ENCODE results near the gene CLRN2.
"Not testable (repeated sequence)": the region's sequence is repeated elsewhere in the genome, so short reads cannot be mapped to it uniquely, and the experiment has no call there.

CLRN2 gene

DNA sequence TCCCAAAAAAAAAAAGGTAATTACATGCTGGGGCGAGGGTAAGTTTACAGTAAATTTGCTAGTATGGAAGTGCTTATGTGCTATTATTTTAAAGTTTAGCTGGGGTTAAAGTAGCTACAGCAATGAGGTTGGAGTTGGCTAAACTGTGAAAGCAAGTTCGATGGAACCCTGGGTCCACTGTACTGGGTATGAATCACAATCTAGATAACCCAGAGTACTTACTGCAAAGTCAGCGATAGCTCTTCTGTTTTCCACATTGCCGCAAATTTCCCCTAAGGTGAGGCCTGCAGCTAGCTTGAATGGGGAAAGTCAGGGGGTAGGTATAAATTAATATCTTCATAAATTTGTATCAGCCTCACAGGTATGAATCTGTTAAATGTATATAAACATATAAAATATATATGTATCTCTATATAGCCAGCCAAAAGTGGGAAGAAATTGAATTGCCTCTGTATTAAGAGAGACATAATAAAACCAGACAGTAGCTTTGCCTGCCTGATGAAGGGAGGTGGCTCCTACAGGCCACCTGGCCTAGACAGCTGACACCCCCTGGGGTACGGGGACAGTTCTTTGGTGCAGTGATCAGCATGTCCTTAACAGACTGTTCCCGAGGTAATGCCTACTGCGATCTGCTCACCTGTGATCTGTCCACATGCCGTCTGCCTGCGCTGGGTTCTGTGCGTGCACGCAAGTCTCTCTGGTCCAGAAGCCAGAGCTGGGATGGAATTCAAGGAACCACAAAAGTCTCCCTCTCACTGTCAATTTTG is 30.6 kb downstream of the CLRN2 start:
- no peak for DNase-seq (ENCODE audit: low read depth, low spot score)

DNA sequence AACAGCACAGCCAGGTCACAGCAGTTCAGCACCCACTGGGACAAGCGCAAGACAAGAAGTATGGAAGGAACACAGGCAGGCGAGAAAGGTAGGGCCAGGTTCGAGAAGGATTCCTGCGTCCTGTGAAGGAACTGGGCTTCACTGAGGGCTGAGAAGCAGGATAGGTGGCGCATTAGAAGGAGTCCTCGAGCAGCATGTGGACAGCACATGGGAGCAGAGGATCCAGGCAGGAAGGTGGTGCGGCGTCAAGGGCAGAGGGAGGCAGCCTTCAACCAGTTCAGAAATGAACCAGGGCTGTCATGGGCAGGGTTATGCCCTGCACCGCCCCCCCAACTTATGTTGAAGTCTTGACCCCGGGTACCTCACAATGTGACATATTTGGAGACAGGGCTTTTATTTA is 31.3 kb downstream of the CLRN2 start:
- DNase-seq (ENCODE audit: low read depth, low spot score), result no peak

DNA sequence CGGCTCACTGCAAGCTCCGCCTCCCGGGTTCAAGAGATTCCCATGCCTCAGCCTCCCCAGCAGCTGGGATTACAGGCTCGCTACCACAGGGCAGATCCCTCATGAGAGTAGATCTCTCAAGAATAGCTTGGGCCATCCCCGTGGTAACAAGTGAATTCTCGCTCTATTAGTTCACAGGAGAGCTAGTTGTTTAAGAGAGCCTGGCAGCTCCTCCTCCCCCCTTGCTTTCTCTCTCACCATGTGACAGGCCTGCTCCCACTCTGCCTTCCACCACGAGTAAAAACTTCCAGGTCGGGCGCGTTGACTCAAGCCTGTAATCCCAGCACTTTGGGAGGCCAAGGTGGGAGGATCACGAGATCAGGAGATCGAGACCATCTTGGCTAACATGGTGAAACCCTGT is 31.7 kb downstream of the CLRN2 start:
- DNase-seq (ENCODE audit: low read depth, low spot score), result no peak

DNA sequence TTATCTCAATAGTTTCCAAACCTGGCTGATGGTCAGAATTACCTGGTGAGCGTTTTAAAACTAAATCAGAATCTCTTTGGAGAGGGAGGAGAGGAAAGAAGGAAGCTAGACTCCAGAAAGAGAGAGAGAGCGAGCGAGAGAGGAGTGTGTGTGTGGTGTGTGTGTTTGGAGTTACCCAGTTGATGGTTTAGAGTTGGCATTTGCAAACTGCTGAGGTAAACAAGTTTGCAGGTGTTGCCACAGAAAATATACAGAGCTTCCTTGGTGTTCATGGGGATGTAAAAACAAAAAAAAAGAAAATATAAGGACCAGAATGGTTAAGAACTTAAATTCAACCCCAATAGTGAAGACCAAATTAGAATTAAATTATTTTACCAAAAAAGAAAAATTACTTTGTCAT is 35.6 kb downstream of the CLRN2 start:
- no peak for DNase-seq (ENCODE audit: low read depth, low spot score)

DNA sequence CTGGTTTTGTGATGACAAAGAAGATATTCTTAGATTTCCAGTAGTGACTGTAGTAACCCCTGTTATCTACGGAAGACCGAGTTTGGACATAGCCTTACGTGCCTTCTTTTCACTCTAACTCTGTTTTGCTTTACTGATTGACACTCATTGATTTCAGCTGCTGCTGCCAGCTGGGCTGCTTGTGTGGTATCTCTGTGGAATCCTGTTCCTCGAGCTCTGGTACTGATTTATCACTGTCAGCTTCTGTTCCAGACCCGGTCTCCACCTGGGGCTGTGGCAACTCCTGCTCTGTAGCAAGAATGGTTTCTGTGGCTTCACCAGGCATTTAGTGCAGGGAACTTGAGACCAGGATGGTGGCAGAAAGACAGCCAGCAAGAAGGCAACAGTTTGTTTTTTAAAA is 37.5 kb downstream of the CLRN2 start:
- DNase-seq (ENCODE audit: low read depth, low spot score), result no peak

DNA sequence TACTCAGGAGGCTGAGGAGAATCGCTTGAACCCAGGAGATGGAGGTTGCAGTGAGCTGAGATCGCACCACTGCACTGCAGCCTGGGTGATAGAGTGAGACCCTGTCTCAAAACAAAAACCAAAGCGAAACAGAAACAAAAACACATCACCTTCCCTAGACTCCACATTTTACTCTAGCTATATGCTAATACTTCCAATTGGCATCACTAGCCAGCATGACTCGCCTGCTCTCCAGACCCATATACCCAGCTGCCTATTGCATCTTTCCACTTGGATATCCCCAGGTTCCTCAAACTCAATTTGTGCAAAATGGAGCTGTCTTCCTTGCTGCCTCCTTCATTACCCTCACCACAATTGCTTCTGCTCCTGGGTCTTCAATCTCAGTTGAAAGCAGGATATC is 39.6 kb downstream of the CLRN2 start:
- no peak for DNase-seq (ENCODE audit: low read depth, low spot score)

DNA sequence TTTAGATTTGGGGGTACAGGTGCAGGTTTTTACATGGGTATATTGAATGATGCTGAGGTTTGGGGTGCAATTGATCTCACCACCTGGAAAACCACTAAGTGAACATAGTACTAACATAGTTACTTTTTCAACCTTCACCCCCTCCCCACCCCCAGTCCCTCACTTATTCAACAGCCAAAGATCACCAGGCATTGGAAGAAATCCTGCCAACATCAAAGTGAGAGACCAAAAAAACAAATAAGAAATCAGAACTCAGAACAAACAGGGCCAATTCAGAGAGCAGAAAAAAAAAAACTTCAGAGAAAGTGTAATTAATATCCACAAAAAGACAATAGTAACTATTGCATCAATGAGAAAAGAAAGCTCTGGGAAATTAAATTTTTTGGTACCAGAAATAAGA is 41.5 kb downstream of the CLRN2 start:
- no peak for DNase-seq (ENCODE audit: low read depth, low spot score)

DNA sequence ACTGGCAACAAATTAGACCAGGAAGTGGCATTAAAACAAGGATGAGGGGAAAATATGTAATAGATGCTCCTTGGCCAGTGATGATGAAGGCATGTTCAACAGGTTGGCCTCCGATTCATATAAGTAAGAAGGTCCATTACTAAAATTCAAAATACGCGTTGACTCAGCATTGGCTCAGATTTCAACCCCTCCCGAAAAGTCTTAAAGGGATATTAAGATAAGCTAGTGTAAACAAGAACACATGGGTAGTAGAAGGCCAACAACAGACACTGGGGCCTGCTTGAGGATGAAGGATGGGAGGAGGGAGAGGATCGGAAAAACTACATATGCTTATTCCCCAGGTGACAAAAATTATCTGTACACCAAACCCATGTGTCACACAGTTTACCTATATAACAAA is 42.9 kb downstream of the CLRN2 start:
- no peak for DNase-seq (ENCODE audit: low read depth, low spot score)

DNA sequence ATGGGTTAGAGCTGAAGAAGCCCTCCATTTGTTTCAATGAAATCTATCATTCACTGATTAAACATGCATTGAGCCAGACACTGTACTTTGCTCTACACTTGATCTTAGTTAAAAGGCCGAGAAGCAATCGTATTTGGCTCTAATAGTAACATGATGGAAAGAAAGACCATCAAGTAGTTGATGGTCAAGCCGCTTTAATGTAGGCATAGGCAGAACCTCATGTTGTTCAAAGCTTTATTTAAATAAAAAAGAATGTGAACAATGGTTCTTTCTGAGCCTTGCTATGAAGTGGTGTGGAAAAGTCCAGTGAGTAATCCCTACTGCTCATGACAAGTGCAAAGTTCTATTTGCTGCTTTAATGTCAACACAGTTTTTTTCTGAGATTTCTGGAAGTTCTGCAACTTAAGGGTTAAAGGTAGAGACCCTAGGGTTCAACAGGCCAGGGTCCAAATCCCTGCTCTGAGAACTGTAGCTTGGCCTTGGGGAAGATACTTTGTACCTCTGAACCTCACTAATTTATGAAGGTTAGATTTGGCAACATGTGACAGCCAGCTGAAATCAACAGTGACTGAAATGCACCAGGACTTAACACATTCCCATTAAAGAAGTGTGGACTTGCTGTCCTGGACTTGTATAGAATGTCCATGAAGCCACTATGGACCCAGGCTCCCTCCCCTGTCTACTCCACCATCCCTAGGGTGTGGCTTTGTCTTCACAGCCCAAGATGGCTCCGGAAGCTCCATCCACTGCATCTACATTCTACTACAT is 44.2 kb downstream of the CLRN2 start:
- no peak for DNase-seq (ENCODE audit: low read depth, low spot score)

DNA sequence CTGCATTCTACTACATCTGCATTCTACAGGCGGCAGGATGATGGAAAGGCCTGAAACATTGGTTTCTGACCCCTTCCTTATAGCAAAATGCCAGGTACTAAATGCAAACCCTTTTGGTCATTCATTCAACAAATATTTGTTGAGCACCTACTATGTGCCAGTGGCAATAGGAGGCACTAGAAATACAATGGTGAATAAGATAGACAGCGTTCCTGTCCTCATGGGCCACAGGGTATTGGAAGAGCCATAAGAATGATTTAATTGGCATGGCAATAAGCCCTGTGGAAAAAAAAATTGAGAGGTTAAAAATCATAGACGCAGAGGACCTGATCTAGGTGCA is 44.7 kb downstream of the CLRN2 start:
- DNase-seq (ENCODE audit: low read depth, low spot score), result no peak

DNA sequence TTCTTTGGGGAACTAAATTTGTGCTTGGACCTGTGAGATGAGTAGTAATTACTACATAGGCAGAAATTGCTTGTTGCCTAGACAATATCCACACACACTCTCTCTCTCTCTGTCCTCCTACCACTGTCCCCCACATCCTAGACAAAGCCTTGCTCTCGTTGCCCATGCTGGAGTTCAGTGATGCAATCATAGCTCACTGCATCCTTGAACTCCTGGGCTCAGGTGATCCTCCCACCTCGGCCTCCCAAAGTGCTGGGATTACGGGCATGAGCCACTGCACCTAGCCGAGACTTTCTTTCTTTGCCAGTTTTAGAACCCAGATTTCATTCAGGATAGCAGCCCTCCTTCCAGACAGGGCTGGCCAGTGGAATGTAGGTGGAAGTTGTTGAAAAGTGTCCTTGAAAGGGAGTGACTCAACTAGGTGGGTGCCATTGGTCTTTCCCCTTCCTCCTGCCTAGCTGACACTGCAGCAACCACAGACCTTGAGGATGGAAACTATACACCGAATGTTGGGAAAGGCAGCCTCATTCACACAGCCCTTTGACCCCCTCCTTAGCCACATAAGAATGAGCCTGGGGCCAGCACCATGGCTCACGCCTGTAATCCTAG is 45.2 kb downstream of the CLRN2 start:
- DNase-seq (ENCODE audit: low read depth, low spot score), result no peak

DNA sequence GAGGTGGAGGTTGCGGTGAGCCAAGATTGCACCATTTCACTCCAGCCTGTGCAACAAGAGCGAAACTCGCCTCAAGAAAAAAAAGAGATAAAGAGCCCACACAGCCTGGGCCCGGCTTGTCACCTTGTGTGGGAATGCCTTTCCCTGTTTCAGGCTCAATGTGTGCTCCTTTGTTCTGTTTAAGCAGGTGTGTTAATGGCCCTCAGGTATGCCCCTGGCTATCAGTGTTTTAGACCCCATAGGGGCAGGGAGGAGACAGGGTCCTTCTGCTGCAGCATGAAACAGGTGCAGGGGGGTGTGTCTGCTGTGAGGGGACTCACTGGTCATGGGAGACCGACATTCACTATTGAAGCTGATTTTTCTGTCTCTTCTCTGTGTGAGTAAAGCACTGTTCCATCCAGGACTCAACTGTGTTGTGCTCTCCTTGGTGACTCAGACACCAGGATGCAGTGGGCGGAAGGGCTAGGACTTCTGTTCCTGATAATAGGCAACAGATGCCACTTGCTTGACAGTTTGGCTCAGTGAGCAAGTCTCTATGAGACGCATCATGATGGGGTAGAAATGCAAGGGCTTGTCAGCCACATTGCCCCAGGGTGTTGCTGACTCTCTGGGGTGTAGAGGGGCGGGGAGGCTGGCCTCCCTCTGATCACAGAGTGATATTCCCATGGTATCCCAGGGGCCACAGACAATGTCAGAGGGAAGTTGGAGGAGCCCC is 46.4 kb downstream of the CLRN2 start:
- no peak for DNase-seq (ENCODE audit: low read depth, low spot score)

DNA sequence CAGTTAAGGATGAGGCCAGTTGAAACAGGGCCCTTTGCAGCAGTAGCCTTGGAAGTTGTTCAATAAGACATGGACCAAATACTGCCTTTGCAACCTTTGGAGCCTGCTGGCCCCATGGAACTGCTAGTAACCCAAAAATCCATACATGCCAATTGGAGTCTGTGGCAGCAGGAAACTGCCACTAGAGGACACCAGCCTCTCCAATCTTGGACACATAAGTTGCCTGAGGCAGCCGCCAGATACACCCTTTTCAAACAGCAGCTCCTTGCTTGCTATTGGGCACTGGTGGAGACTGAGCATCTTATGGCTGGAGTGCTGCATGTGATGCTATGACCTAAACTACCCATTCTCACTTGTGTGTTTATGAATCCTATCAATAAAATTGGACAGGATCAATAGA is 47.2 kb downstream of the CLRN2 start:
- no peak for DNase-seq (ENCODE audit: low read depth, low spot score)

DNA sequence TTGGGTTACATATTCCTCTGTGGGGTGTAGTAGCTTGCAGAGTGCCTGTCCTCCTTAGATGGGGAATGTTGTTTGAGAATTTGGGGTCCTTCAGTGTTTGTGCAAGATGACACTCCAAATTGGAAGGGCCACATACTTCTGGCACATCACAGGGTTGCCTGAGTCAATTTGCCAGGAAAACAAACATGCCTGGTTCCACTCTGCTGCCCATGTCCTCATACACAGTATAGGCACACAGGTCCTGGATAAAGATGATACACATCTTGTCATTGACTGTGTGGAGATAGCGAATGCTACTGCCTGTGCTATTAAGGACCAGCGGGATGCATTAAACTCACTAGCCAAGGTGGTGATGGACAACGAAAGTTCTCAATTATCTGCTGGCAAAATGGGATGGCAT is 50.9 kb downstream of the CLRN2 start:
- DNase-seq (ENCODE audit: low read depth, low spot score), result no peak

DNA sequence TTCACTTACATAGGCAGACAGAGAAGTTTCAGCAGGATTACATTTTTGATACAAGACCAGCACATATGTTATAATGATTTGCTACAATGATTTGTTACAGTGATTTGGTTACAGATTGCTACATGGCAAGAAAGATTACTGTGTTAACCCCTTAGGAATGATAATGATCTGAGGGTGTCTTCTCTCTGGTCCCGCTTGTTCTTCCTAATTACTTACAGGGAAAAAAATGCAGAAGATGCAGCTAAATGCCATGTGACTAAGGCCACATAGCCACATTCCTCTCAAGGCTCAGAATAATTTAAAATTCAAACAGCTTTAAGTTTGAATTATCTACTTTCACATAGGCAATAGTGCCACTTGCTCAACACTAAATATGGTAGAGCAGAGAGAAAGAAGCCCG is 52.3 kb downstream of the CLRN2 start:
- no peak for DNase-seq (ENCODE audit: low read depth, low spot score)

DNA sequence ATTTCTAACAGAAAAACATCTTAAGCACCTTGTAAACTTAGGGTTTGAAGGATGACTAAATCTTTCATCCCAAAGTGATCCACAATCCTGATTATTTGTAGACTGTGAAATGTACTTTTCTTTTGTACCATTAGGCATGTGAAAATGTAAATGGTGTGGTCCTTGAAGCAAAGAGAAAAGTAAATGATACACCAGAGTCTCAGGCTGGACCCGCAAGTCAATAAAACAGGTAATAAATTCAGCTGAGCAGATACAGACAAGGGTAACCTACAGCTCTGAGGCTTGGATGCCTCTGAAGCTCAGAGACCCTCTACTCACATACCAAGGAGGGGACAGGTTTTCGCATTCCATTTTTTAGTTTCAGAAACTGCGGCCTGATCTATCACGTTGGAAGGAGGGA is 59.2 kb downstream of the CLRN2 start:
- DNase-seq (ENCODE audit: low read depth, low spot score), result no peak

DNA sequence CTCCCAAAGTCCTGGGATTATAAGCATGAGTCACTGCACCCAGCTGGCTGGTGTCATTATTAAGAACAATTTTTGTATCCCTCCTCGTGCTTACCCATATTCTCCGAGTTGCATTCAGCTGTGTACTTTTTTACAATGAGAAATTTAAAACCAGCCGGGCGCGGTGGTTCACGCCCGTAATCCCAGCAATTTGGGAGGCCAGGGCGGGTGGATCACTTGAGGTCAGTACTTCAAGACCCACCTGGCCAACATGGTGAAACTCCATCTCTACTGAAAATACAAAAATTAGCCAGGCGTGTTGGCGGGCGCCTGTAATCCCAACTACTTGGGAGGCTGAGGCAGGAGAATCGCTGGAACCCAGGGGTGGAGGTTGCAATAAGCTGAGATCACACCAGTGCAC is 60.2 kb downstream of the CLRN2 start:
- DNase-seq (ENCODE audit: low read depth, low spot score), result not testable (repeated sequence)

Data from activated naive CD8-positive, alpha-beta T cell treated with anti-CD3 and anti-CD28 coated beads, Interleukin-2, amount 50 U/mL, for 16 hours (primary cell).